Activated gamma-delta T cell treated with anti-CD3 and anti-CD28 coated beads, Interleukin-2, amount 50 U/mL, for 16 hours (primary cell): ENCODE results near the gene SH2D7.

Source experiments
- DNase-seq: peaks from one replicate; pipeline ENCODE4 v3.0.0-alpha.2; 2020; ENCODE audit warnings: low read depth

SH2D7 gene

DNA sequence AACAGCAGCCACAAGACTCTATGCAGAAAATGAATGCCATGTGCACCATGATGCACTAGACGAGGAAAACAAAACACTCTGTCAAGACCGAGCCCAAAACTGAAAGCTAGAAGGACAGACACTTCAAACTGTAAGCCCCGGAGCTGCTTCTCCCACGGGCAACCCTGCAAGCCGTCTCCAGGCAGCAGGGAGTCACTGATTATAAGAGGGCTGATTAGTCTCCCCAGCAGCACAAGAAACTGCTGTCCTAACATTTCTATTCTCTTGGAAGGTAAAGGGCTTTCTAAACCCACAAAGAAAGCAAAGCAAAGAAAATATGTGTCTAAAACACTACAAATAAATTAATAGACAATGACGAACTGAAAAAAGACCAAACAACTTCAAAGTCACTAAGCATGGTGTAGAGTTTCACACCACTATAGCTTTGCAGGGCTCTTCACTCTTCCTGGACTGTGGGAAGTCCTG lies 30.4 kb upstream of the SH2D7 start:
- DNase-seq, result peak; percentile 34

DNA sequence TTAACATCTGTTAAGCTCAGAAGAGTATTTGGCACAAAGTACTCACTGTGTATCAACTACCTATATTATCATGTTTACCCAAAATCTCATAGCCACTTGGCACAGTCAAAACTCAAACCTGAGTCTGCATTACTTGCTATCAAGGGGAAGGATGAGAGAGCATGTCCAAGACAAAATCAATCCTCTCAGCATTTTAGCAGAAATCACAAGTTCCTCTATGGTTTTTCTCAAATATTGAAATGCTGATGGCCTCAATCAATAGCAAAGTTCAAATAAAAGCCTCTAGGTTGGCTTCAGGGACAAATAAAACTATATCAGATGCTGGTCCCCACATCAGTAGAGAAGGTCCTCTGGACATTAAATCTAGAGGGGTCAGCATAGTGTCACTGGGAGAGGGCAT lies 29.1 kb upstream of the SH2D7 start:
- DNase-seq, result no peak

- no peak for DNase-seq
Measured at GRCh38 chr15:78063970-78064385, 28.4 kb upstream of the SH2D7 start.

GRCh38 chr15:78064544-78064943 lies 27.8 kb upstream of the SH2D7 start:
- DNase-seq, result no peak

- DNase-seq, result no peak
Measured at GRCh38 chr15:78065284-78065872, 27.0 kb upstream of the SH2D7 start.

- DNase-seq, result no peak
Measured at GRCh38 chr15:78065973-78066946, 26.1 kb upstream of the SH2D7 start.

- DNase-seq, result no peak
Measured at GRCh38 chr15:78067328-78068228, 24.8 kb upstream of the SH2D7 start.

- no peak for DNase-seq
Measured at GRCh38 chr15:78069052-78069414, 23.3 kb upstream of the SH2D7 start.

DNA sequence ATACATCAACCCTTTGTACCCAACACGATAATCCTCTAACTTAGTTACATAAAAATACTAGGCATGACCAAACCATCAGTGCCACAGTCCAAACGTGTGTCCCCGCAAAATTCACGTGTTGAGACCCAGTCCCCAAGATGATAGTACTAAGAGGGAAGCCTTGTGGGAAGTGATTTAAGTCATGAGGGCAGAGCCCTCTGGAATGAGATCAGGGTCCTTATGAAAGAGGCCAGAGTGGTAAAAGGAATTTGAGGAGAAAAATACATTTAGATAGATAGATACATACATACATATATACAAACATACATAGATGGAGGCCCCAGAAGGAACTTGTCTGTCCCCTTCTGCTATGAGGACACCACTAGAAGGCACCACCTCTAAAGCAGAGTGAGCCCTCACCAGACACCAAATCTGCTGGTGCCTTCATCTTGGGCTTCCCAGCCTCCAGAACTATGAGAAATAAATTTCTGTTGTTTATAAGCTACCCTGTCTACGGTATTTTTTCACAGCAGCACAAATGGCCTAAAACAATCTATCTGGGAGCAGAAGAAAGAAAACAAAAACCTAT lies 22.8 kb upstream of the SH2D7 start:
- no peak for DNase-seq

- DNase-seq, result no peak
Measured at GRCh38 chr15:78070049-78070700, 22.2 kb upstream of the SH2D7 start.

- DNase-seq, result no peak
Measured at GRCh38 chr15:78071383-78071782, 21.0 kb upstream of the SH2D7 start.

GRCh38 chr15:78072080-78072892 lies 20.1 kb upstream of the SH2D7 start:
- no peak for DNase-seq

DNA sequence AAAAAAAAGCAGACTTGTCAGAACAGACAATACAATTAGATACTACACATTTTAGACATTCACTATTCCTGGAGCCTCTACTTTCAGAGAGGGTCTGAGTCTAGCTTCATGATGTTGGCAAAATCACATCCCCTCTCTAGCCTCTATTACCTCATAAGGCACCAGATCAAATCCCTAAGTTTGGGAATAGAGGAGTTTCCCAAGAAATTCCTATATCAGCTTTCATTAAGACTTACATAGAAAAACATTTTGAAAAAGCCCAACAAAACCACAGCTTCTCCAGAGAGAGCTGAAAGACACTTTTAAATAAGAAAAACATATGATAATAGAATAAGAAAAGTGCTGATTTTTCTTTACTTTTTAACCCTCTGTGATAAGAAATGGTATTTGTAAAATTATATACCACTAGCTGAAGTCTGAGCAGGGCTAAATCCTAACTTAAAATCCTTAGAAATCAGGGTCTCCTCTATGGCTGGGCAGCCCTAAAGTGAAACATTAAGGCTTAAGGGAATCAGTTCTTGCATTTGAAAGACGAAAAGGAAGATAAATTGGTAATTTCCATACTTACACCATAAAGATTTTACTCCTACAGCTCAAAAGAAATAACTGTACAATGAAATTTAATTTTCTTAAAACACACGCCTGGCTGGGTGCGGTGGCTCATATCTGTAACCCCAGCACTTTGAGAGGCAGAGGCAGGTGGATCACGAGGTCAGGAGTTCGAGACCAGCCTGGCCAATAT lies 19.1 kb upstream of the SH2D7 start:
- no peak for DNase-seq

GRCh38 chr15:78075490-78076230 lies 16.7 kb upstream of the SH2D7 start:
- DNase-seq, result no peak

GRCh38 chr15:78076231-78077052 lies 15.9 kb upstream of the SH2D7 start:
- DNase-seq, result no peak

GRCh38 chr15:78077053-78077870 lies 15.1 kb upstream of the SH2D7 start, which contains the start of gene TBC1D2B:
Gene TBC1D2B (minus strand): TSS chr15:78077711. CDS start chr15:78077652, 59 bp downstream.
- DNase-seq, result peak; percentile 42

- DNase-seq, result no peak
Measured at GRCh38 chr15:78077871-78078210, 14.5 kb upstream of the SH2D7 start.
